Gastrocnemius medialis (tissue), 4 donors: Measurements from ENCODE around the gene PRR19.
A peak's percentile ranks its signal among the peaks of the same experiment; 100 is the strongest.

Source experiments
- POLR2A ChIP-seq, 2 donors: fragments of 450-650 bp; IDR thresholded peaks; one replicate each; pipeline ENCODE4 v1.6.1; 2017; ENCODE audit warnings: antibody characterized with exemption in 2 of 2, mild to moderate bottlenecking in 2 of 2, moderate library complexity in 2 of 2
- TF ChIP-seq, protein P1 (sequence below), 5 experiments: fragments of 450-650 bp in 3 of 5; fragments of 200-600 bp in 2 of 5; sonication (generic) in 2 of 5; IDR thresholded peaks in 4 of 5; conservative IDR thresholded peaks in 1 of 5; 1 replicate in 4 of 5; 2 replicates in 1 of 5; pipeline ENCODE4 v1.5.1; 2016 to 2019; ENCODE audit warnings: antibody characterized with exemption in 5 of 5, mild to moderate bottlenecking in 3 of 5, moderate library complexity in 3 of 5

- TF ChIP-seq, protein P1, sequence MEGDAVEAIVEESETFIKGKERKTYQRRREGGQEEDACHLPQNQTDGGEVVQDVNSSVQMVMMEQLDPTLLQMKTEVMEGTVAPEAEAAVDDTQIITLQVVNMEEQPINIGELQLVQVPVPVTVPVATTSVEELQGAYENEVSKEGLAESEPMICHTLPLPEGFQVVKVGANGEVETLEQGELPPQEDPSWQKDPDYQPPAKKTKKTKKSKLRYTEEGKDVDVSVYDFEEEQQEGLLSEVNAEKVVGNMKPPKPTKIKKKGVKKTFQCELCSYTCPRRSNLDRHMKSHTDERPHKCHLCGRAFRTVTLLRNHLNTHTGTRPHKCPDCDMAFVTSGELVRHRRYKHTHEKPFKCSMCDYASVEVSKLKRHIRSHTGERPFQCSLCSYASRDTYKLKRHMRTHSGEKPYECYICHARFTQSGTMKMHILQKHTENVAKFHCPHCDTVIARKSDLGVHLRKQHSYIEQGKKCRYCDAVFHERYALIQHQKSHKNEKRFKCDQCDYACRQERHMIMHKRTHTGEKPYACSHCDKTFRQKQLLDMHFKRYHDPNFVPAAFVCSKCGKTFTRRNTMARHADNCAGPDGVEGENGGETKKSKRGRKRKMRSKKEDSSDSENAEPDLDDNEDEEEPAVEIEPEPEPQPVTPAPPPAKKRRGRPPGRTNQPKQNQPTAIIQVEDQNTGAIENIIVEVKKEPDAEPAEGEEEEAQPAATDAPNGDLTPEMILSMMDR (IDR thresholded peaks at IDR 0.05 in 4 of 5, conservative IDR thresholded peaks at IDR 0.05 in 1 of 5) = peak in 1 of 5 experiments; percentile 15
- TF ChIP-seq POLR2A (IDR thresholded peaks at IDR 0.05) = peak; percentile 73 to 87
These were observed 33.7 kb upstream of the PRR19 start for GRCh38 chr19:42268142-42268703.
